ENCODE measurements around the gene DLG2. TPM values are rescaled to one million over a fixed set of nuclear protein-coding genes. Genes with fewer than 3 reads are reported as not detected.

The DLG2 gene
- total RNA-seq, 2 experiments from 2014 or later, result 2.0 to 2.1 TPM

DNA sequence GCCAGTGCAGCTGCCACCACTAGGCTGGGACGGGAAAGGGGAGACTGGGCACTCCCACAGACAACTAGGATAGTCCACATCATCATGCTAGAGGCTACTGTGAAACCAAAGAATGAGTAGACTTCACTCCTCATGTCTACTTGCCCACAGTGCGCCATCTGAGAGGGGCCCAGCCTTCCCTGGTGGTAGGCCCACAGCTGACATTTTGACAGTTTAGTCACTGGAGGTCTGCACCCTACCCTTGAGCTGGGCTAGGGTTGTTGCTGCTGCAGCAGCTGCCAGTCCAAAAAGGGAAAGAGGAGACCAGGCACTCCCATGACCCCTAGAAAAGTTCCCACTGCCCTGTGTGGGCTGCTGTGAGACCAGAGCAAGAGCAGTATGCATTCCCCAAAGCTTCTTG lies 141.2 kb downstream of the DLG2 start:
- no peak for DNase-seq
- no peak overlapping the region for H3K4me3 Mint-ChIP-seq

DNA sequence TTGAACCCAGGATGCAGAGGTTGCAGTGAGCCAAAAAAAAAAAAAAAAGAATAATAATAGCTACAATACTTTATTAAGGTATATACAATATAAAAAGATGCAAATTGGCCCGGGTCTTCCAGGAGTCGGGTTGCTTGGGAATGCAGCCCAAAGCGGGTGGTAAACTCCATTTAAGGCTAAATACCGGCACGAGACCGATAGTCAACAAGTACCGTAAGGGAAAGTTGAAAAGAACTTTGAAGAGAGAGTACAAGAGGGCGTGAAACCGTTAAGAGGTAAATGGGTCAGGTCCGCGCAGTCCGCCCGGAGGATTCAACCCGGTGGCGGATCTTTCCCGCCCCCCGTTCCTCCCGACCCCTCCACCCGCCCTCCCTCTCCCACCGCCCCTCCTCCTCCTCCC lies 143.3 kb downstream of the DLG2 start:
- TF ChIP-seq, protein P1, sequence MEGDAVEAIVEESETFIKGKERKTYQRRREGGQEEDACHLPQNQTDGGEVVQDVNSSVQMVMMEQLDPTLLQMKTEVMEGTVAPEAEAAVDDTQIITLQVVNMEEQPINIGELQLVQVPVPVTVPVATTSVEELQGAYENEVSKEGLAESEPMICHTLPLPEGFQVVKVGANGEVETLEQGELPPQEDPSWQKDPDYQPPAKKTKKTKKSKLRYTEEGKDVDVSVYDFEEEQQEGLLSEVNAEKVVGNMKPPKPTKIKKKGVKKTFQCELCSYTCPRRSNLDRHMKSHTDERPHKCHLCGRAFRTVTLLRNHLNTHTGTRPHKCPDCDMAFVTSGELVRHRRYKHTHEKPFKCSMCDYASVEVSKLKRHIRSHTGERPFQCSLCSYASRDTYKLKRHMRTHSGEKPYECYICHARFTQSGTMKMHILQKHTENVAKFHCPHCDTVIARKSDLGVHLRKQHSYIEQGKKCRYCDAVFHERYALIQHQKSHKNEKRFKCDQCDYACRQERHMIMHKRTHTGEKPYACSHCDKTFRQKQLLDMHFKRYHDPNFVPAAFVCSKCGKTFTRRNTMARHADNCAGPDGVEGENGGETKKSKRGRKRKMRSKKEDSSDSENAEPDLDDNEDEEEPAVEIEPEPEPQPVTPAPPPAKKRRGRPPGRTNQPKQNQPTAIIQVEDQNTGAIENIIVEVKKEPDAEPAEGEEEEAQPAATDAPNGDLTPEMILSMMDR (IDR thresholded peaks at IDR 0.05), result no peak
- no peak overlapping the region for H3K4me3 ChIP-seq (ENCODE audit: low read length)
- Mint-ChIP-seq H3K4me1 (ENCODE audit: low read depth) (no peaks in the 10 kb centered on the region), H3K9me3 (peaks cover 16% of the 10 kb centered on the region), H3K27me3 (no peaks in the 10 kb centered on the region), H3K27ac (no peak overlapping the region), H3K4me3 (no peak overlapping the region), H3K36me3 (ENCODE audit: low read depth) (peaks cover 15% of the 10 kb centered on the region)
- ChIA-PET POLR2A (no interaction called here), CTCF (no interaction called here)
- H3K4me1 ChIP-seq (ENCODE audit: insufficient read depth, low read length), result no peaks in the 10 kb centered on the region
- no peaks in the 10 kb centered on the region for H3K36me3 ChIP-seq (ENCODE audit: insufficient read depth, low read length)
- H3K27ac ChIP-seq (ENCODE audit: low read depth in 1 of 2, low read length in 2 of 2), result no peak overlapping the region
- no peaks in the 10 kb centered on the region for H3K27me3 ChIP-seq (ENCODE audit: control insufficient read depth in 1 of 2, insufficient read depth in 2 of 2, low read length in 2 of 2)
- ATAC-seq (ENCODE audit: poor library complexity), result no peak
- no peak for DNase-seq
- peaks cover 16 to 44% of the 10 kb centered on the region in 2 experiments for H3K9me3 ChIP-seq (ENCODE audit: control insufficient read depth in 1 of 2, insufficient read depth in 1 of 2, low read length in 2 of 2)
- intact Hi-C loops (cut with DNase I, micrococcal nuclease), result no loop called here

More for the DNA sequence above, 141.2 kb downstream of the DLG2 start:
- CTCF ChIA-PET, result no interaction called here
- H3K27ac Mint-ChIP-seq, result no peak overlapping the region
- H3K36me3 Mint-ChIP-seq (ENCODE audit: low read depth), result peaks cover 15% of the 10 kb centered on the region
- TF ChIP-seq, protein P1 (IDR thresholded peaks at IDR 0.05), result no peak
- no peaks in the 10 kb centered on the region for H3K27me3 Mint-ChIP-seq
- no peaks in the 10 kb centered on the region for H3K4me1 ChIP-seq (ENCODE audit: insufficient read depth, low read length)
- H3K27me3 ChIP-seq (ENCODE audit: control insufficient read depth in 1 of 2, insufficient read depth in 2 of 2, low read length in 2 of 2), result no peaks in the 10 kb centered on the region
- H3K4me1 Mint-ChIP-seq (ENCODE audit: low read depth), result no peaks in the 10 kb centered on the region
- no peaks in the 10 kb centered on the region for H3K36me3 ChIP-seq (ENCODE audit: insufficient read depth, low read length)
- no peak overlapping the region for H3K4me3 ChIP-seq (ENCODE audit: low read length)
- H3K9me3 ChIP-seq (ENCODE audit: control insufficient read depth in 1 of 2, insufficient read depth in 1 of 2, low read length in 2 of 2), result peaks cover 16 to 44% of the 10 kb centered on the region in 2 experiments
- H3K27ac ChIP-seq (ENCODE audit: low read depth in 1 of 2, low read length in 2 of 2), result no peak overlapping the region
- POLR2A ChIA-PET, result no interaction called here
- H3K9me3 Mint-ChIP-seq, result peaks cover 23% of the 10 kb centered on the region
- ATAC-seq (ENCODE audit: poor library complexity), result no peak
- intact Hi-C loops (cut with DNase I, micrococcal nuclease), result no loop called here

DNA sequence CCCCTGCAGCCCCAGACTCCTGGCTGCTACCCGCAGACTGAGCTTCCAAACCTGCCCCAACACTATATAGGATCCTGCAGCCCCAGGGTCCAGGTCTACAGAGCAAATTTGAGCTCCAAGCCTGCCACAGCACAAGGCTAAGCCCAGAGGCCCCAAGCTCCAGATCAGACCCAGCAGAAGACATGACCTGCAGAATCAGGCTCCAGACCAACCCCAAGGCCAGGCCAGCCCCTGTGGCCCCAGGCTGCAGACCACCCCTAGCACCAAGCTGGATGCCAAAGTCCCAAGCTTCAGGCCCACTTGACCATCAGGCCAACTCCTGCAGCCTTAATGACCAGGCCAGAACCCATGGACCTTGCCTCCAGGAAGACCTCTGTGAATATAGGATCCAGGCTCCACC lies 145.3 kb downstream of the DLG2 start:
- Histone ChIP-seq H3K4me3 (ENCODE audit: low read length) (no peak overlapping the region), H3K27ac (ENCODE audit: low read depth in 1 of 2, low read length in 2 of 2) (no peak overlapping the region), H3K4me1 (ENCODE audit: insufficient read depth, low read length) (no peaks in the 10 kb centered on the region), H3K9me3 (ENCODE audit: control insufficient read depth in 1 of 2, insufficient read depth in 1 of 2, low read length in 2 of 2) (peaks cover 13 to 37% of the 10 kb centered on the region in 2 experiments), H3K36me3 (ENCODE audit: insufficient read depth, low read length) (no peaks in the 10 kb centered on the region), H3K27me3 (ENCODE audit: control insufficient read depth in 1 of 2, insufficient read depth in 2 of 2, low read length in 2 of 2) (no peaks in the 10 kb centered on the region)
- POLR2A ChIA-PET, result no interaction called here
- Mint-ChIP-seq H3K36me3 (ENCODE audit: low read depth) (peaks cover 7% of the 10 kb centered on the region), H3K27me3 (no peaks in the 10 kb centered on the region), H3K27ac (no peak overlapping the region), H3K4me1 (ENCODE audit: low read depth) (no peaks in the 10 kb centered on the region), H3K4me3 (no peak overlapping the region), H3K9me3 (peaks cover 6% of the 10 kb centered on the region)
- CTCF ChIA-PET, result no interaction called here
- ATAC-seq (ENCODE audit: poor library complexity), result no peak
- DNase-seq, result no peak
- TF ChIP-seq, protein P1 (IDR thresholded peaks at IDR 0.05), result no peak
- intact Hi-C loops (cut with DNase I, micrococcal nuclease), result no loop called here
